ENCODE results near the gene TP73.

The TP73 gene

DNA sequence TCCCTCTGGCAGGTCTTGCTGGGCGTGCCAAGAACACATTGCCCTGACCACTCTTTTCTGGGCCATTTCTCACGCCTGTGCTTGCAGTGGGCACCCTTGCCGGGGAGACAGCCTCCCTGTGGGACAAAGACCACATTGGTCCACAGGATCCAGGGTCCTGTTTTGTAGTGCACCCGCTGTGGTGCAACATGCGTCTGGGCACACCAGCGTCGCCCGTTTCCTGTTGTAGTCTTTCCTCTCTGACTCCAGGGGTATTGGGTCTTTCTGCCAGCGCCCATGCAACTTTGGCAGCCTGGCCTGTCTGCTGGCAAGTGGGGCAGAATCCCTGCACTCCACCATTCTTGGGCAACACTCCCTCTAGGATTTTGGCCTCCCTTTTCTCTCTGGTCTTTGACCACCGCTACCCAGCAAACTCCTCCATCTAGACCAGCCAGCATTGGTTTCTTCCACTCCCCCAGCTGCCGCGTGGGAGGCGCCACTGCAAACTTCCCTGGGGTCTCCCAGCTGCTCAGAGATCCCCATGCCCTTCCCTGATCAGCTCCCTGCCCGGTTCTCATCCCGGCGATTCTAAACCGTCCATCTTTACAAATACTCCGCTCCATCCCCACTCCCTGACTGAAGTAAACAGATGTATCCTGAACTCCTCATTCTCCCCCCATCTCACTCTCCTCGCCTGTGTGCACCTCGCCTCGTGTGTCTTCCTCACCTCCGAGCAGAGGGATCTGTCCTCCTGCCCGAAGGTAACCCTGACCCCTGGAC lies 28.7 kb upstream of the TP73 start:
- no peaks in the 10 kb centered on the region for H3K27me3 ChIP-seq (ENCODE audit: control insufficient read depth, insufficient read depth, low read length)
- peaks cover 25% of the 10 kb centered on the region for H3K4me1 ChIP-seq (ENCODE audit: control insufficient read depth, insufficient read depth, low read length)
- H3K4me3 ChIP-seq (ENCODE audit: low read length): peak overlapping the region; percentile 93
- H3K9me3 ChIP-seq (ENCODE audit: control insufficient read depth, low read length): no peaks in the 10 kb centered on the region
- peak overlapping the region; percentile 68 for H3K9ac ChIP-seq (ENCODE audit: low read length)
- H3K36me3 ChIP-seq (ENCODE audit: control insufficient read depth, insufficient read depth, low read length): peaks cover 8% of the 10 kb centered on the region

DNA sequence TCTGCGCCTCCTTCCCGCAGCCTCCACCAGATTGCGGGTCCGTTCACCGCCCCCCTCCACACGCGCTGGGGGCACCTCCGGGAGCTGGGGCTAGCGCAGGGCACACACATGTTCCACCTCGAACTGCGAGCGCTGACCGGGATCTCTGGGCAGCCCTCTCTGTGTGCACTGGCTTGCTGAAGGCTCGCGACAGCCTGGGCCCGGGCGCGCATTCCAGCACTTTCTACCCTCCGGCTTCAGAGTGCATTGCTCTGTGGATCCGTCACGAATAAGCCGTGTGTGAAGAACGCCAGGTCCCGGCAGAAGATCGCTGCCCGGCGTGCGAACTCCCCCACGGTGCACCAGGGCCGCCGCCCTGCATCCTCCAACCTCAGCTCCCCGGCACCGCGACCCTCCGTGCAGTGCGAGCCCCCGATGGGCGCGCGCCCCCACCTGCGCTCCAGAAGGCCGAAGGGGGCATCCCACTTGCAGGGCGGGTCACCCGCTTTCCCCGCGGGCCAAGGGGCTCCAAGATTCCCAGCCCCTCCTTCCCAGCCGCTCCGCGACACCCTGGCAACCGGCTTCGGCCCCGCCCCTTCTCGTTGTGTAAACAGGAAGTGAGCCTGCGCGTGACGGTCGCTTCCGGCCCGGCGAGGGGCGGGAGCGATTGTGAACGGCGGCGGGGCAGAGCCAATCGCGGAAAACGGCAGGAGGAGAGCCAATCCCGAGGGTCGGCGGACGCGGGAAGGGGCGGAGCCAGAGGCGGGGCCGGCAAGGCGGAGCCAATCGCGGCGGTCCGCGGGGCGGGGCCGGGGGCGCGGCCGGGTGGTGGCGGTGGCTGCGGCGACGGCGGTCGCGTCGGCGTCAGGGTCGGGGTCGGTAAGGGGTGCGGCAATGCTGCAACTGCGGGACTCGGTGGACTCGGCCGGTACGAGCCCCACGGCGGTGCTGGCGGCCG lies 27.8 kb upstream of the TP73 start, which contains the start of gene TPRG1L:
TSS of gene TPRG1L (plus strand) at position 816 of the 937 bp plus-strand sequence. CDS start at position 874, 58 bp downstream.
- H3K27me3 ChIP-seq (ENCODE audit: control insufficient read depth, insufficient read depth, low read length): no peaks in the 10 kb centered on the region
- peaks cover 19% of the 10 kb centered on the region for H3K4me1 ChIP-seq (ENCODE audit: control insufficient read depth, insufficient read depth, low read length)
- H3K36me3 ChIP-seq (ENCODE audit: control insufficient read depth, insufficient read depth, low read length): peaks cover 8% of the 10 kb centered on the region
- peak within 1 kb of the TSS; percentile 70 for H3K9ac ChIP-seq (ENCODE audit: low read length)
- no peaks in the 10 kb centered on the region for H3K9me3 ChIP-seq (ENCODE audit: control insufficient read depth, low read length)
- H3K4me3 ChIP-seq (ENCODE audit: low read length): peak within 1 kb of the TSS; percentile 93

DNA sequence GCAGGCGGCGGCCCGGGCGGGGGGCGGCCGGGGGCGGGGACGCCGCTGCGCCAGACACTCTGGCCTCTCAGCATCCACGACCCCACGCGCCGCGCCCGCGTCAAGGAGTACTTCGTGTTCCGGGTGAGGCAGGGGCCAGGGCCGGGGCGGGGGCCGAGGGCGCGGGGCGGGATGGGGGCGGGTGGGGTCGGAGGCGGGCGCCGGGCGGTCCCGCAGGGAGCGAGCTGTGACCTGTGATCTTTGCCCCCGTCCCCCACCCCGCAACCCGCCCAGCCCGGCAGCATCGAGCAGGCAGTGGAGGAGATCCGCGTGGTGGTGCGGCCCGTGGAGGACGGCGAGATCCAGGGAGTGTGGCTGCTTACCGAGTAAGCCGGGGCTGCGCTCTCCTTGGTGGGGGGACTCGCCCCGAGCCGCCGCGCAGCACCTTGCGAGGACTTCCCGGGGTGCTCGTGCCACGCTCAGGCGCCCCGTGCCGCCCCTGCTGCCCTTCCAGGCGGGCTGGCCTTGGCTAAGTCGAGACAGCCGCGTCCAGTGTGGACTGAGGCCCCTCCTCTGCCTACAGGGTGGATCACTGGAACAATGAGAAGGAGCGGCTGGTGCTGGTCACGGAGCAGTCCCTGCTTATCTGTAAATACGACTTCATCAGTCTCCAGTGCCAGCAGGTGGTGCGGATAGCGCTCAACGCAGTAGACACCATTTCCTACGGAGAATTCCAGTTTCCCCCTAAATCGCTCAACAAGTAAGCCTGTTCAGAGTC lies 27.0 kb upstream of the TP73 start:
- H3K9me3 ChIP-seq (ENCODE audit: control insufficient read depth, low read length): no peaks in the 10 kb centered on the region
- no peak overlapping the region for H3K4me3 ChIP-seq (ENCODE audit: low read length)
- peaks cover 8% of the 10 kb centered on the region for H3K36me3 ChIP-seq (ENCODE audit: control insufficient read depth, insufficient read depth, low read length)
- H3K4me1 ChIP-seq (ENCODE audit: control insufficient read depth, insufficient read depth, low read length): peaks cover 19% of the 10 kb centered on the region
- no peaks in the 10 kb centered on the region for H3K27me3 ChIP-seq (ENCODE audit: control insufficient read depth, insufficient read depth, low read length)
- H3K9ac ChIP-seq (ENCODE audit: low read length): peak overlapping the region; percentile 70

DNA sequence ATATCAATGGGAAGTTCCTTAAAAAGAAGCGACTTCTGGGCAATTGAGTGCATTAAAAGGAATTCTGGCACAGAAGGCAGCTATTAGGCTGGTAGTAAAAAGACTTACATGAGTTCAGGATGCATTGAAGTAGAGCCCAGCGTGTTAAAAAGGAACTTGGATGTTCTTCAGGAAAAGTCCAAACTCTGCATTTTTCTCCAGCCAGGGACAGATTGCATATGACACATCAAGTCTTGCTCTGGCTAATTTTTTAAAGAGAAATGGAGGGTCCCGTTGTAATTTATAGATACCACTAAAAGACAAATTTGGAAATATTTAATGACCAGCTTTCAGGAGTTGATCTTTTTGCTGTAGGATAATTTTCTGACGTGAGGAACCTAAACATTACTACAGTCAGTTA lies 26.3 kb upstream of the TP73 start:
- H3K27me3 ChIP-seq (ENCODE audit: control insufficient read depth, insufficient read depth, low read length): no peaks in the 10 kb centered on the region
- peaks cover 8% of the 10 kb centered on the region for H3K36me3 ChIP-seq (ENCODE audit: control insufficient read depth, insufficient read depth, low read length)
- no peak overlapping the region for H3K4me3 ChIP-seq (ENCODE audit: low read length)
- peak overlapping the region; percentile 70 for H3K9ac ChIP-seq (ENCODE audit: low read length)
- H3K4me1 ChIP-seq (ENCODE audit: control insufficient read depth, insufficient read depth, low read length): peaks cover 19% of the 10 kb centered on the region
- H3K9me3 ChIP-seq (ENCODE audit: control insufficient read depth, low read length): no peaks in the 10 kb centered on the region

DNA sequence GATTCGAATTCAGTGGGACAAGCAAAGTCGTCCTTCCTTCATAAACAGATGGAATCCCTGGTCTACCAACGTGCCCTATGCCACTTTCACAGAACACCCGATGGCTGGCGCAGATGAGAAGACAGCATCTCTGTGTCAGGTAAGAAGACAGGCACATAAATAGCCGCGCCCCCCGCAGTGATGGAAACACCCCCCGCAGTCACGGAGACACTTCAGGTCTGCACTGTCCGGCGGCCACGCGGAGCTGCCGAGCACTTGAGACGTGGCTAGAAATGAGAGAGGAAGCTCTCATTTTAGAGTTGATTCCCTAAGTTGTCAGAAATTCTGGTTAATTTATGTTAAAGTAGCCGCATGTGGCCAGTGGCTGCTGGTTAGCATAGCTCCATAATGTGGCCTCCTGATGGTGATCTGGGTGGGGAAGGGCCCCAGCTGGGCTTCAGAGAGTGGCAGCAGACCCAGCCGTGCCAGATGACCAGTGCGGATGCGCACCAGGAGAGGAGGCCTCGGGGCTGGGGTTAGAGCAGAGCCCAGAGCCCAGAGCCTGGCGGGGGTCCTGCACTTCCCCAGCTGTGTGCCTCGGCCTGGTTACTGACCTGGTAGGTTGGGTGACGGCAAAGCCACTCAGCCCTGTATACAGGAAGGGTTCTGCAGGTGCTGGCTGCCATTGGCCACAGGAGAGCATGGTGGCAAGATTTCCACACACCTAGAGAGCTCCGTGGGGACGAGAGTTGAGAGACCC lies 24.6 kb upstream of the TP73 start:
- Histone ChIP-seq H3K9ac (ENCODE audit: low read length) (no peak overlapping the region), H3K36me3 (ENCODE audit: control insufficient read depth, insufficient read depth, low read length) (peaks cover 8% of the 10 kb centered on the region), H3K27me3 (ENCODE audit: control insufficient read depth, insufficient read depth, low read length) (no peaks in the 10 kb centered on the region), H3K9me3 (ENCODE audit: control insufficient read depth, low read length) (no peaks in the 10 kb centered on the region), H3K4me1 (ENCODE audit: control insufficient read depth, insufficient read depth, low read length) (peaks cover 19% of the 10 kb centered on the region), H3K4me3 (ENCODE audit: low read length) (no peak overlapping the region)

DNA sequence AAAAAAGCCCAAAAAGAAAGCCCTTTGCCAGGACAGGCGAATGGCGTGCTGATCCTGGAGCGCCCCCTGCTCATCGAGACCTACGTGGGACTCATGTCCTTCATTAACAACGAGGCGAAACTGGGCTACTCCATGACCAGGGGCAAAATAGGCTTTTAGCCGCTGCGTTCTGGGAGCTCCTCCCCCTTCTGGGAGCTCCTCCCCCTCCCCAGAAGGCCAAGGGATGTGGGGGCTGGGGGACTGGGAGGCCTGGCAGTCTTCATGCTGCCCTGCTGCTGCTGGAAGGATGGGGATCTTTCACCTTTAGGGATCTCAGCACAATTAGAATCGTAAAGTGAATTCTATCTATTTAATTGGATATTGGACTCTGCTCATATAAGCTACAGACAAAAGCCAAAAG lies 23.9 kb upstream of the TP73 start:
- H3K9ac ChIP-seq (ENCODE audit: low read length): no peak overlapping the region
- H3K4me1 ChIP-seq (ENCODE audit: control insufficient read depth, insufficient read depth, low read length): peaks cover 14% of the 10 kb centered on the region
- peaks cover 8% of the 10 kb centered on the region for H3K36me3 ChIP-seq (ENCODE audit: control insufficient read depth, insufficient read depth, low read length)
- H3K27me3 ChIP-seq (ENCODE audit: control insufficient read depth, insufficient read depth, low read length): no peaks in the 10 kb centered on the region
- no peaks in the 10 kb centered on the region for H3K9me3 ChIP-seq (ENCODE audit: control insufficient read depth, low read length)
- H3K4me3 ChIP-seq (ENCODE audit: low read length): no peak overlapping the region

DNA sequence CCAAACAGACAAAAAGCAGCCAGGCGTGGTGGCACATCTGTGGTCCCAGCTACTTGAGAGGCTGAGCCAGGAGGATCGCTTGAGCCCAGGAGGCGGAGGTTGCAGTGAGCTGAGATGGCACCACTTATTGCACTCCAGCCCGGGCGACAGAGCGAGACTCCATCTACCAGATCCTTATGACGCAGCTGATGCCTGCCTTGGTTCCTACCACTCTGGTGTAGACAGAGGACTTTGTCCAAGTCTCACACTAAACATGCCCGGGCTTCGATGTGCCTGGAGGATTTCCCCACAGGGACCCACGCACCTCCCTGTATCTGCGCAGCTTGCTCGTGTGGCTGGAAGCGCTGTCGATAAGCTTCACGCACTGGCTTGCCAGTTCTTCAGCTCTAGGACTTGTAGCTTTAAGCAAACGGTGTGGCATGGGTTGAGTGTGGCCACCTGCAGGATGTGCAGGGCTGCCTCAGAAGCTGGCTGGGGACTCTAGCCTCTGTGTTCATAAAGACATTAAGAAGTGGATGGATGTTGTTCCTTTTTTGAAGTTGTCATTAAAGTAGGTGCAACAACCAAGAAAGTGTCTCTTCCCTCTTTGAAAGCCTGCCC lies 22.7 kb upstream of the TP73 start:
- Histone ChIP-seq H3K4me3 (ENCODE audit: low read length) (no peak overlapping the region), H3K4me1 (ENCODE audit: control insufficient read depth, insufficient read depth, low read length) (peaks cover 7% of the 10 kb centered on the region), H3K27me3 (ENCODE audit: control insufficient read depth, insufficient read depth, low read length) (no peaks in the 10 kb centered on the region), H3K9ac (ENCODE audit: low read length) (no peak overlapping the region), H3K9me3 (ENCODE audit: control insufficient read depth, low read length) (no peaks in the 10 kb centered on the region), H3K36me3 (ENCODE audit: control insufficient read depth, insufficient read depth, low read length) (peaks cover 8% of the 10 kb centered on the region)

DNA sequence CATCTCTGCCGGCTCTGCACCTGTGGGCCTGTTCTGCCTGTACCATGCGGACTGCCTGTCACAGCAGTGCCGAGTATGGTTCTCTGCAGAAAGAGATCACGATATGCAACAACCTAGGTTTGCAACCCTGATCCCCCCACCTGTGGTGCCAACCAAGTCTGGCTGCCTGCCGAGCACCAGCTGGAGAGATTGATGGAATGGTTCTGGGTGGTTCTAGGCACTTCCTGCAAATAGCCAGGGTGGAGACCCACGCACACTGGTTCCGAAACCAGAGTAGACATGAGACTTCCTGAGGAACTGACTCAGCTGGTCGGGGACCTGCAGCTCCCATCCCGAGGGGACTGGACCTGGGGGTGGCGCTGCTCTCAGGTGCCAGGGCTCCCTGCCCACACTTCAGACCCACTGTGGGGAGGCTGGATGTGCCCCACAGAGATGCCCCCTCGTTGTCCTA lies 22.1 kb upstream of the TP73 start:
- H3K4me1 ChIP-seq (ENCODE audit: control insufficient read depth, insufficient read depth, low read length): peaks cover 7% of the 10 kb centered on the region
- H3K36me3 ChIP-seq (ENCODE audit: control insufficient read depth, insufficient read depth, low read length): peaks cover 8% of the 10 kb centered on the region
- H3K9ac ChIP-seq (ENCODE audit: low read length): no peak overlapping the region
- H3K9me3 ChIP-seq (ENCODE audit: control insufficient read depth, low read length): no peaks in the 10 kb centered on the region
- H3K4me3 ChIP-seq (ENCODE audit: low read length): no peak overlapping the region
- no peaks in the 10 kb centered on the region for H3K27me3 ChIP-seq (ENCODE audit: control insufficient read depth, insufficient read depth, low read length)

DNA sequence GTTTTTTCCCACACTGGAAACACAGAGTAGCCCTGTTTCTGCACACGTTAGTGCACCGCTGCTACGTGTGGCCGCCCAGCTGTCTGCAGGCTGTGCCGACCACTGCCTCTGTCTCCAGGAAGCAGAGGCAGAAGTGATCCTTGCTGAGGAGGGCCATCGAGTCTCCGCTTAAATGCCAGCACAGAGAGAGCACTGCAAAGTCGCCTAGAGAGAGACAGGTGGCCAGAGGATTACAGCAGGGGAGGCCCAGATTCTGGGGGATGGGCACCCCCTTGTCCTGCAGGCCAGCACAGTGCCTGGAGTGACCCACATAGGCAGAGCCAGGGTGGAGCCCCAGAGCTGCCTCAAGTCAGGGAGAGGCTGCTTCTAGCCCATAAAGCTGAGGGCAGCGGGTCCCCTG lies 21.4 kb upstream of the TP73 start:
- Histone ChIP-seq H3K9ac (ENCODE audit: low read length) (no peak overlapping the region), H3K9me3 (ENCODE audit: control insufficient read depth, low read length) (no peaks in the 10 kb centered on the region), H3K4me1 (ENCODE audit: control insufficient read depth, insufficient read depth, low read length) (peaks cover 2% of the 10 kb centered on the region), H3K4me3 (ENCODE audit: low read length) (no peak overlapping the region), H3K36me3 (ENCODE audit: control insufficient read depth, insufficient read depth, low read length) (peaks cover 8% of the 10 kb centered on the region), H3K27me3 (ENCODE audit: control insufficient read depth, insufficient read depth, low read length) (no peaks in the 10 kb centered on the region)

DNA sequence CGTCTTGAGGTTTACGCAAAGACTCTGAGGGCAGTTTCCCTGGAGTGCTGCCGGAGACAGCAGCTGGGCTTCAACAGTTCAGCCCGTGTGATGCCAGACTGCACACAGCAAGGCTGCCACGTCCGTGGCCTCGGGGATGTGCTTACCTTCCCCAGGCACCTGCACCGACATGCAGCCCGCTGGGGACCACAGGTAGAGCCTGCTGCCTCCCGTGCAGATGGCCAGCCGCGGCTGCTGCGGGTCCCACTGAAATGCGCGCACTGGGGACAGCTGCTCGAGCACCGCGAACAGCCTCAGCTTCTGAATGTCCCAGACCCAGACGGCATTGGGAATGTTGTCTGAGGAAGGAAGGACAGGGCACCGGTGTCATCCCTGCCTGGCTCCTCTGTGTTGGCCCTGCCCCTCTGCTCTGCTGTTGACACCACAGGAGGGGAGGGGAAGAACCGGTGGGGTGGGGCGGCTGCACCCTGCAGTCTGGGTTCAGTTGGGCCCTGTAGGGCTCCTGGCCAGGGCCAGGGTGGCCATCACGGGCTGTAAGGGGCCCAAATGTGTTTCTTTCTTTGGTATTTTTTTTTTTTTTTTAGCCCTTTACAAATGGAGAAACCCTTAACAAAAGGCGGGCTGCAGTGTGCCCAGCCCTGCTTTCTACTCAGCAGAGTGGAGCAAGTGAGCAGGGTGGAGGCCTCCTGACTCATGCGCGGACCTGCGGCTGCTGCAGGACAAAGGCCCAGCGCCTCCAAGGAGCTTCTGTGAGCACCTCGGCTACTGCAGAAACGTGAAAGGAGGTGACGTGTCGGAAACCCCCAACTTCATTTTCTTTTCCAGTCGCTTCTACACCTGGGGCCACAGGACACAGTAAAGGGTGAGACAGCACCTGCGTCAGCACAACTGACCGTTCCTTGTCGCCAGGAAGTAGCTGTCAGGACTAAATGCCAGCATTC lies 20.7 kb upstream of the TP73 start:
- Histone ChIP-seq H3K27me3 (ENCODE audit: control insufficient read depth, insufficient read depth, low read length) (no peaks in the 10 kb centered on the region), H3K4me1 (ENCODE audit: control insufficient read depth, insufficient read depth, low read length) (no peaks in the 10 kb centered on the region), H3K36me3 (ENCODE audit: control insufficient read depth, insufficient read depth, low read length) (peaks cover 8% of the 10 kb centered on the region), H3K4me3 (ENCODE audit: low read length) (no peak overlapping the region), H3K9me3 (ENCODE audit: control insufficient read depth, low read length) (no peaks in the 10 kb centered on the region), H3K9ac (ENCODE audit: low read length) (no peak overlapping the region)

All from mucosa of stomach (tissue), 1 donor.